Endothelial cell of umbilical vein (primary cell): Measurements from ENCODE around the gene CCDC107. TPM values are rescaled to one million over a fixed set of nuclear protein-coding genes. Genes with fewer than 3 reads are reported as not detected.
"Not testable (repeated sequence)": the region's sequence is repeated elsewhere in the genome, so short reads cannot be mapped to it uniquely, and the experiment has no call there.

Experiments used
- BruUV-seq: library from RNA; stranded (reverse); fragments of 400-500 nt; replicated peaks from 2 replicates; lab custom pipeline; 2021; lab: Mats Ljungman, UMichigan
- CTCF ChIA-PET: fragments of 300-600, 350-600 bp; sonication (Branson Sonifier 250); formaldehyde crosslinking; loops from one replicate; lab custom pipeline; 2021; ENCODE audit warnings: antibody characterized with exemption, inconsistent platforms; lab: Charles Lee
- POLR2A ChIA-PET: fragments of 300-600, 350-600 bp; sonication (Branson Sonifier 250); formaldehyde crosslinking; loops from one replicate; lab custom pipeline; 2021; ENCODE audit warnings: antibody characterized with exemption, inconsistent platforms; lab: Charles Lee
- DNase-seq: peaks from one replicate; pipeline ENCODE4 v3.0.0-alpha.2; 2011; ENCODE audit warnings: low read depth, low spot score
- FAIRE-seq: peaks from 2 replicates; lab custom pipeline; 2011; peaks lifted over from hg19 to GRCh38; lab: Jason Lieb, UNC
- H2AFZ ChIP-seq: 2 replicates; pipeline ENCODE4 v1.6.0; 2012; ENCODE audit warnings: low read depth, low read length, control low read depth, inconsistent platforms
- H3K27ac ChIP-seq: 2 replicates; pipeline ENCODE4 v1.5.1; 2011; ENCODE audit warnings: low read depth, mild to moderate bottlenecking, control low read depth, low read length, moderate library complexity; ENCODE audit not compliant: insufficient read depth
- H3K27me3 ChIP-seq, 2 experiments: 2 replicates each; pipeline versions ENCODE4 v1.6.0 to v1.6.1; 2011; ENCODE audit warnings: low read length in 2 of 2, mixed read lengths in 1 of 2; ENCODE audit not compliant: control insufficient read depth in 2 of 2, insufficient read depth in 2 of 2
- H3K36me3 ChIP-seq, 2 experiments: 2 replicates in 1 of 2; 3 replicates in 1 of 2; pipeline ENCODE4 v1.5.1; 2011; ENCODE audit warnings: low read length in 2 of 2, mild to moderate bottlenecking in 1 of 2, moderate library complexity in 1 of 2; ENCODE audit not compliant: control insufficient read depth in 2 of 2, insufficient read depth in 2 of 2; ENCODE audit errors: extremely low read depth in 1 of 2
- H3K4me1 ChIP-seq: 3 replicates; pipeline ENCODE4 v1.5.1; 2011; ENCODE audit warnings: mild to moderate bottlenecking, low read length; ENCODE audit not compliant: control insufficient read depth, insufficient read depth; ENCODE audit errors: extremely low read depth
- H3K4me2 ChIP-seq: 2 replicates; pipeline ENCODE4 v1.6.1; 2011; ENCODE audit warnings: low read length, control low read depth, mixed read lengths; ENCODE audit not compliant: insufficient read depth
- H3K4me3 ChIP-seq, 3 experiments: fragments of 200-600 bp in 1 of 3; sonication (generic), shearing (Covaris generic) in 1 of 3; replicated peaks in 1 of 3; 2 replicates each; pipeline ENCODE4 v1.5.1; 2011 to 2016; ENCODE audit warnings: control low read depth in 3 of 3, low read length in 3 of 3, mild to moderate bottlenecking in 2 of 3, inconsistent platforms in 1 of 3, low read depth in 1 of 3, moderate library complexity in 1 of 3; ENCODE audit not compliant: insufficient read depth in 1 of 3
- H3K79me2 ChIP-seq: 2 replicates; pipeline ENCODE4 v1.6.0; 2012; ENCODE audit warnings: low read length, inconsistent platforms; ENCODE audit not compliant: control insufficient read depth, insufficient read depth
- H3K9ac ChIP-seq: replicated peaks from 2 replicates; pipeline ENCODE3; 2011; ENCODE audit warnings: low read length, control low read depth; ENCODE audit not compliant: insufficient read depth; ENCODE audit errors: extremely low read depth
- H3K9me1 ChIP-seq: replicated peaks from 3 replicates; pipeline ENCODE4 v1.6.0; 2011; ENCODE audit warnings: mild to moderate bottlenecking, low read length; ENCODE audit not compliant: control insufficient read depth, insufficient read depth; ENCODE audit errors: extremely low read depth
- H3K9me3 ChIP-seq: replicated peaks from 2 replicates; pipeline ENCODE4 v1.5.1; 2012; ENCODE audit warnings: low read length, inconsistent platforms; ENCODE audit not compliant: control insufficient read depth, insufficient read depth
- H4K20me1 ChIP-seq: replicated peaks from 2 replicates; pipeline ENCODE3; 2011; ENCODE audit warnings: mild to moderate bottlenecking, low read length; ENCODE audit not compliant: control insufficient read depth, insufficient read depth; ENCODE audit errors: extremely low read depth
- dilution Hi-C: fragments of 300-500 bp; cut with MboI; formaldehyde crosslinking; loops from one replicate; pipeline ENCODE4 v1.15.0; 2019; ENCODE audit warnings: low sequenced_read_pairs; ENCODE audit not compliant: extremely low pct_ligation_motif_present
- intact Hi-C: fragments of 100-400 bp; cut with micrococcal nuclease; formaldehyde crosslinking; loops from one replicate; pipeline ENCODE4 v1.10.0; 2022
- polyA plus RNA-seq, 4 experiments: library from polyadenylated mRNA; depleted of rRNA in 3 of 4; stranded (reverse) in 3 of 4; unstranded in 1 of 4; fragments of >200 nt; gene quantifications; 2 replicates each; pipeline versions ENCODE4 v1.2.1 to v1.2.3, GENCODE V29; 2011 to 2012; ENCODE audit warnings: missing spikeins in 1 of 4
- total RNA-seq: library from RNA; stranded (reverse); gene quantifications from 2 replicates; pipeline ENCODE4 v1.2.3, GENCODE V29; 2021

The CCDC107 gene
- total and polyA plus RNA-seq, 2 donors (not counting 3 experiments of a cell fraction or from before 2014, with no cell fraction given): 13.2 to 16.0 TPM

DNA sequence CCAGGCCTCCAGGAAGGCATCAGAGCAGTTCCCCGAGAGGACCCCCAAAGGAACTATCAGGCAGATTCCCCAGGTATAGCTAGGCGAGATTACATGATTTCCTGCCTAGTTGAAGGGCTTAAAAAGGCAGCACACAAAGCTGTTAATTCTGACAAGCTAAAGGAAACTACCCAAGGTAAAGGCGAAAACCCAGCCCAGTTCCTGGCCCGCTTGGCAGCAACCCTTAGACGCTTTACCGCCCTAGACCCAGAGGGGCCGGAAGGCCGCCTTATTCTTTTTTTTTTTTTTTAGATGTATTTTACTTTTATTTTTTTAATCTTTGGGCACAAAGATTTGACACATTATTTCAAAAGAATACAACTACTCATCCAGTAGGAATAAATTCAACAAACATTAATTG is 19.3 kb upstream of the CCDC107 start:
- CTCF ChIA-PET: interaction anchor here (0.6 kb wide), 1 partner anchor 245 kb away, joined by 4 read pairs; no protein-coding TSS in a partner anchor
- H3K9me1 ChIP-seq, H3K27me3 ChIP-seq, H3K36me3 ChIP-seq, DNase-seq, H3K4me3 ChIP-seq, intact Hi-C loops, H3K9ac ChIP-seq, H3K27ac ChIP-seq, H3K4me1 ChIP-seq, dilution Hi-C loops, BruUV-seq, H3K79me2 ChIP-seq, H3K9me3 ChIP-seq, POLR2A ChIA-PET, H3K4me2 ChIP-seq, FAIRE-seq, H2AFZ ChIP-seq, H4K20me1 ChIP-seq: not testable (repeated sequence)

DNA sequence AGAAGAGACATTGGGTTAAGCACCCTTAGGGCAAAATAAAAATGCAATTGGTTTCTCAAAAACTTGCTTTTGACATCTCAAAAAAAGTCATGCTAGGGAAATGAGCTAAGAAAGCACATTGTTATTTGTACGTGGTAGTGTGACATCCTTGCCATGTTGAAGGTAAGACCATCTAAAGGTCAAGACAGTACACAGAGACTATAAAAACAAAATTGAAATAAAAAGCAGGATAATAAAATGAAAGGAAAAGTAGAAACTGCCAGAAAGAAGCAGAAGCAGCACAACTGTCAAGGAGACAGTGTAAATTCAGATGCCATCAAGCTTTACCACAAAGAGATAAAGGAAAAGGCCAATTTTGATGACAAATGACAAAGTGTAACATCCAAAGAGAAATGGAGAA is 18.9 kb upstream of the CCDC107 start:
- H2AFZ ChIP-seq, H3K9me3 ChIP-seq, FAIRE-seq, H3K27ac ChIP-seq, H4K20me1 ChIP-seq, intact Hi-C loops, H3K36me3 ChIP-seq, BruUV-seq, H3K4me1 ChIP-seq, H3K4me2 ChIP-seq, DNase-seq, H3K4me3 ChIP-seq, H3K27me3 ChIP-seq, H3K79me2 ChIP-seq, POLR2A ChIA-PET, H3K9ac ChIP-seq, H3K9me1 ChIP-seq, dilution Hi-C loops: not testable (repeated sequence)
- CTCF ChIA-PET: interaction anchor here (1.3 to 1.6 kb wide), 2 partner anchors 28 to 35 kb away, joined by 3 to 4 read pairs; no protein-coding TSS in a partner anchor
